GM18517 (cell line): ENCODE measurements around the gene TWF1.
A peak's percentile ranks its signal among the peaks of the same experiment; 100 is the strongest.
"Not testable (repeated sequence)": the region's sequence is repeated elsewhere in the genome, so short reads cannot be mapped to it uniquely, and the experiment has no call there.

Experiments
- ATAC-seq: cut with Tn5 transposase; IDR thresholded peaks from one replicate; pipeline ENCODE4 v1.9.1; 2021; ENCODE audit warnings: mild to moderate bottlenecking, moderate library complexity; ENCODE audit not compliant: unreplicated experiment

TWF1 gene

GRCh38 chr12:43805860-43806736, at the start of gene TWF1:
TWF1 (minus strand) TSS chr12:43806317; CDS start chr12:43806245, 72 bp downstream.
- ATAC-seq = peak; percentile 88

GRCh38 chr12:43852744-43853143, 46.6 kb upstream of the TWF1 start:
- ATAC-seq = no peak

DNA sequence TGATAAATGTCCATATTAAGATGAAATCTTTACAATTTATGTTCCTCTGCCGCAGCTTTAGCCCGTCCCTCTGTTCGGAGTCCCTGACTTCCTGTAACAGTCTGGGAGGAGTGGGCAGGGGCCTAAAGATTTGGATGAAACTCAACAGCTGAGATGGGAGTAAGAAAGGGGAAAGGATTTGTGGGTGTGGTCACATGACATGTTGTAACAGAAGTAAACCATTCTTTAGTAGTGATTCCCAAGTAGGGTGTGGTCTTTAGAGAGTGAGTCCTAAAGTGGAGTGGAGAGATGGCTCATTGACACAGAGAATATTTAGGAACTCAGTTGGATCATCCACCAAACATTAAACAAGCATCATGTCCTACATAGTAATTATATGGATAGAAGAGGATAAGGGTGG, 42.7 kb upstream of the TWF1 start:
- ATAC-seq = no peak

GRCh38 chr12:43848226-43848507, 42.0 kb upstream of the TWF1 start:
- ATAC-seq = no peak

DNA sequence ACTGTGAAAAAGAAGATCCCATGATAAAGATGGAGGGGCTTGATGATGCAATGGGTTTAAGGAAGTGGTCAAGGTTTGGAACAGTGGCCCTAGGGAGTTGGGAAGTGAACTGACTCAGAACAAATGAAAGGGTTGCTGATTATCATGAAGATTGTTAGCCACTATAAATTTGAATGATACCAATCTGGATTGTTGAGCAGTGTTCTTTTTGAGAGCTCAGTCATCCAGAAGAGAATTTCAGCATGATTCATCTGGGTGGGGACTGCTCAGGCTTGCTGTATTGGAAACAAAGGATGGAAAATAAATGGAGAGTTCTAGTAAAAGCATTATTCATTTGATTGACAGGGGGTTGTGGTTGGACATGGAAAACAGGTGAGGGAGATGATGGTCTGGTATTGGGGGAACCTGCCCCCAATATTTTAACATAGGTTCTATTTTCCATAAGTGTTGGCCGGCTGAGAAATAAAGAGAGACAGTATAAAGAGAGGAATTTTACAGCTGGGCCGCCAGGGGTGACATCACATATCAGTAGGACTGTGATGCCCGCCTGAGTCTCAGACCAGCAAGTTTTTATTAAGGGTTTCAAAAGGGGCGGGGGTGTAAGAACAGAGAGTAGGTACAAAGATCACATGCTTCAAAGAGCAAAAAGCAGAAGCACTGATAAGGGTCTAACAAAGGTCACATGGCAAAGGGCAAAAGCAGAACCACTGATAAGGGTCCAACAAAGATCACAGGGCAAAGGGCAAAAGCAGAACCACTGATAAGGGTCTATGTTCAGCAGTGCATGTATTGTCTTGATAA, 41.5 kb upstream of the TWF1 start:
- ATAC-seq = not testable (repeated sequence)

GRCh38 chr12:43842259-43842658, 36.1 kb upstream of the TWF1 start:
- ATAC-seq = no peak

GRCh38 chr12:43841253-43841652, 35.1 kb upstream of the TWF1 start:
- no peak for ATAC-seq

GRCh38 chr12:43840338-43840737, 34.2 kb upstream of the TWF1 start:
- ATAC-seq = no peak

GRCh38 chr12:43836475-43836989, 30.4 kb upstream of the TWF1 start:
- ATAC-seq = peak; percentile 38

GRCh38 chr12:43835656-43836474, 29.7 kb upstream of the TWF1 start, which contains the start of gene TMEM117:
TMEM117 (plus strand) TSS chr12:43836081.
- ATAC-seq = peak; percentile 83

- peak; percentile 1 for ATAC-seq
Measured at GRCh38 chr12:43835264-43835655, 29.1 kb upstream of the TWF1 start.

DNA sequence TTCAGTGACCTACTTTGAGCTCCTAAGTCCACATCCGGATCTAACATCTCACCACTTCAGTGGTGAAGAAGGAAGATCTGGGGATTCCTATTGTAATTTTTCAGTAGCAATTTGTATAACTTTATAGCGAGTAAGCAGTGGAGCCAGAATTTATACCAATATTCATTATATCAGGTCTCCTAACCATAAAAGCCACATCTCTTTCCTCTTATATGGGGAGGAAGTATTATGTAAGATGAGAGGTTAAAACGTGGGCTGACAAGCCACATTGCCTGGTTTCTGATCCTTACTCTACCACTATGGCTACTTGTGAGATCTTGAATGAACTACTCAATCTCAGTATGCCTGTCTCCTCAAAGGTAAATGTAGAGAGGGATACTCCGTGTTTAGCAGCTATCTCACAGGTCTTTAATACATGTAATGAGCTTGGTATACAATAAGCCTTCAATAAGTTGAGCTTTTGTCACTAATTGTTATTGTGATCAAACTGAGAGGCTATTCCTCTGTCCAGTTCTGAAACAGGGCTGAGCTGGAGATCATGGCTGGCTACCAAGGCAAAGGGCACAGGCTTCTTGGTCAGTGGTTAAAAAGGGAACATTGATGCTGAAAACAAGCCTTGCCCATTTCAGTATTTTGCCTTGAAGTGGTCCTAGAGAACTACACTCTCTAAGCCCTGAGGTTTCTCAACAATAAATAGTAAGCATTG, 26.5 kb upstream of the TWF1 start:
- no peak for ATAC-seq

- ATAC-seq = no peak
Measured at GRCh38 chr12:43827093-43827492, 21.0 kb upstream of the TWF1 start.

GRCh38 chr12:43826681-43827080, 20.6 kb upstream of the TWF1 start:
- no peak for ATAC-seq

- ATAC-seq = no peak
Measured at GRCh38 chr12:43824207-43824775, 18.2 kb upstream of the TWF1 start.

GRCh38 chr12:43816168-43816567, 10.1 kb upstream of the TWF1 start:
- no peak for ATAC-seq

DNA sequence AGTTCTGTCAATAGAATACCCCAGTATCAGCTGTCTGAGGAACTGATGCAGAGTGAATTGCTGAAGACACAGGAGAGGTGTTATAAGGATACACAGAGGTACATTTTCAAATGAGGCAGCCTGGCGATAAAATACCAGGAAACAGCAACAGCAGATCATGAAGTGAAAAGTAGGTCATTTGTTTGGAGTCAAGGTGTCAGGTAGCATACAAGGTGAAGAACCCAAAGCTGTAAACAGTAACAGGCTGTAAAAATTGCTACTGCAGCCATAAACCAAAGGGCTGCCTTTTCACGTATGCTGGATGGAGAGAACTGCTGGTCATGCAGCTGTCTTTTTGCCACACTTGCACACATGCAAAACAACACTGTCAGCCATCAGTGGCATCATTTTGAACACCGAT, 9.3 kb upstream of the TWF1 start:
- no peak for ATAC-seq

DNA sequence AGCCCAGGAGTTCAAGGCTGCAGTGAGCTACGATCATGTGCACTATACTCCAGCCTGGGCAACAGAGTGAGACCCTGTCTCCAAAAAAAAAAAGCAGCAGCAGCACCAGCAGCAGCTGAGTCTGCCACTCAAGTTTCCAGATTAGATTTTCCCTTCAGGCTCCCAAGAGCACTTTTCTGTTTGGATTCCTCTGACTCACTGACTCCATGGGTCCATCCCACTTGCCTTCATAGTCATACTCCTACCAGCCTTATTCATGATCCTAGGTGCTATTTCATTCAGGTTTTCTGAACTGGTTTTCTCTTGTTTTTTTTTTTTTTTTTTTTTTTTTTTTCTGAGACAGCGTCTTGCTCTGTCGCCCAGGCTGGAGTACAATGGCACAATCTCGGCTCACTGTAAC, 6.8 kb upstream of the TWF1 start:
- ATAC-seq = no peak

- no peak for ATAC-seq
Measured at GRCh38 chr12:43812057-43812456, 5.9 kb upstream of the TWF1 start.

GRCh38 chr12:43807386-43807785, 1.3 kb upstream of the TWF1 start:
- ATAC-seq = no peak
